Keratinocyte (primary cell): ENCODE measurements around the gene FSIP2.

Experiments
- EZH2 ChIP-seq: IDR thresholded peaks from one replicate; pipeline ENCODE4 v1.6.1; 2012; ENCODE audit warnings: inconsistent platforms, mild to moderate bottlenecking, low read length, moderate library complexity
- TF ChIP-seq, protein P1 (sequence below), 3 experiments: IDR thresholded peaks in 1 of 3; conservative IDR thresholded peaks in 1 of 3; optimal IDR thresholded peaks in 1 of 3; 2 replicates in 2 of 3; 3 replicates in 1 of 3; pipeline versions ENCODE3 to v1.5.1; 2011; ENCODE audit warnings: low read length in 3 of 3, mild to moderate bottlenecking in 3 of 3, moderate library complexity in 2 of 3, control low read depth in 1 of 3, inconsistent platforms in 1 of 3; ENCODE audit not compliant: insufficient read depth in 2 of 3; ENCODE audit errors: extremely low read depth in 1 of 3

DNA sequence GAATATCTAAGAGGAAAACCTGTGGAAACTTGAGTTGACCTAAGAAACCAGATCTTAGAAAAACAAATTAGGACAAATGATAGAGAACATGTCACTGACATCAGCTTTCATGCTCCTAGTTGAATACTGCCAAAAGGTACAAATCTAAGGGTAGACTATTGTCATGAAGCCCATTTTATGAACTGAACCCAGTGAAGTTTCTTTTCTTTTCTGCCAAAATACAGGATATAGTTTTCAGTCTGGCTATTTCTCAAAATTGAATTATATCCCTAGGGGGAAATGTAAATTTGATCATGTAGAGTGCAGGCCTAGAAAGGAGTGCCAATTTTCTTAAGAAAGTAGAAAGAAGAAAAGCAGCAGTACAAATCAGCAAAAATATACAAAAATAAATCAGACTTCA is 46.6 kb downstream of the FSIP2 start:
- TF ChIP-seq, protein P1, sequence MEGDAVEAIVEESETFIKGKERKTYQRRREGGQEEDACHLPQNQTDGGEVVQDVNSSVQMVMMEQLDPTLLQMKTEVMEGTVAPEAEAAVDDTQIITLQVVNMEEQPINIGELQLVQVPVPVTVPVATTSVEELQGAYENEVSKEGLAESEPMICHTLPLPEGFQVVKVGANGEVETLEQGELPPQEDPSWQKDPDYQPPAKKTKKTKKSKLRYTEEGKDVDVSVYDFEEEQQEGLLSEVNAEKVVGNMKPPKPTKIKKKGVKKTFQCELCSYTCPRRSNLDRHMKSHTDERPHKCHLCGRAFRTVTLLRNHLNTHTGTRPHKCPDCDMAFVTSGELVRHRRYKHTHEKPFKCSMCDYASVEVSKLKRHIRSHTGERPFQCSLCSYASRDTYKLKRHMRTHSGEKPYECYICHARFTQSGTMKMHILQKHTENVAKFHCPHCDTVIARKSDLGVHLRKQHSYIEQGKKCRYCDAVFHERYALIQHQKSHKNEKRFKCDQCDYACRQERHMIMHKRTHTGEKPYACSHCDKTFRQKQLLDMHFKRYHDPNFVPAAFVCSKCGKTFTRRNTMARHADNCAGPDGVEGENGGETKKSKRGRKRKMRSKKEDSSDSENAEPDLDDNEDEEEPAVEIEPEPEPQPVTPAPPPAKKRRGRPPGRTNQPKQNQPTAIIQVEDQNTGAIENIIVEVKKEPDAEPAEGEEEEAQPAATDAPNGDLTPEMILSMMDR (optimal IDR thresholded peaks at IDR 0.05 in 1 of 3, IDR thresholded peaks at IDR 0.05 in 1 of 3, conservative IDR thresholded peaks at IDR 0.05 in 1 of 3; ENCODE audit: extremely low read depth in 1 of 3, insufficient read depth in 2 of 3, low read length in 3 of 3) = no peak
- no peak for TF ChIP-seq EZH2
